ENCODE measurements around the gene CFAP119. TPM values are rescaled to one million over a fixed set of nuclear protein-coding genes. Genes with fewer than 3 reads are reported as not detected.

The CFAP119 gene
- total RNA-seq, 2 donors from 2014 or later: 8.6 to 12.7 TPM

GRCh38 chr16:30783280-30784109 lies 21.6 kb upstream of the CFAP119 start:
- TF ChIP-seq, protein P1, sequence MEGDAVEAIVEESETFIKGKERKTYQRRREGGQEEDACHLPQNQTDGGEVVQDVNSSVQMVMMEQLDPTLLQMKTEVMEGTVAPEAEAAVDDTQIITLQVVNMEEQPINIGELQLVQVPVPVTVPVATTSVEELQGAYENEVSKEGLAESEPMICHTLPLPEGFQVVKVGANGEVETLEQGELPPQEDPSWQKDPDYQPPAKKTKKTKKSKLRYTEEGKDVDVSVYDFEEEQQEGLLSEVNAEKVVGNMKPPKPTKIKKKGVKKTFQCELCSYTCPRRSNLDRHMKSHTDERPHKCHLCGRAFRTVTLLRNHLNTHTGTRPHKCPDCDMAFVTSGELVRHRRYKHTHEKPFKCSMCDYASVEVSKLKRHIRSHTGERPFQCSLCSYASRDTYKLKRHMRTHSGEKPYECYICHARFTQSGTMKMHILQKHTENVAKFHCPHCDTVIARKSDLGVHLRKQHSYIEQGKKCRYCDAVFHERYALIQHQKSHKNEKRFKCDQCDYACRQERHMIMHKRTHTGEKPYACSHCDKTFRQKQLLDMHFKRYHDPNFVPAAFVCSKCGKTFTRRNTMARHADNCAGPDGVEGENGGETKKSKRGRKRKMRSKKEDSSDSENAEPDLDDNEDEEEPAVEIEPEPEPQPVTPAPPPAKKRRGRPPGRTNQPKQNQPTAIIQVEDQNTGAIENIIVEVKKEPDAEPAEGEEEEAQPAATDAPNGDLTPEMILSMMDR (IDR thresholded peaks at IDR 0.05): no peak
- intact Hi-C loops (cut with DNase I): no loop called here
- no peak for DNase-seq

DNA sequence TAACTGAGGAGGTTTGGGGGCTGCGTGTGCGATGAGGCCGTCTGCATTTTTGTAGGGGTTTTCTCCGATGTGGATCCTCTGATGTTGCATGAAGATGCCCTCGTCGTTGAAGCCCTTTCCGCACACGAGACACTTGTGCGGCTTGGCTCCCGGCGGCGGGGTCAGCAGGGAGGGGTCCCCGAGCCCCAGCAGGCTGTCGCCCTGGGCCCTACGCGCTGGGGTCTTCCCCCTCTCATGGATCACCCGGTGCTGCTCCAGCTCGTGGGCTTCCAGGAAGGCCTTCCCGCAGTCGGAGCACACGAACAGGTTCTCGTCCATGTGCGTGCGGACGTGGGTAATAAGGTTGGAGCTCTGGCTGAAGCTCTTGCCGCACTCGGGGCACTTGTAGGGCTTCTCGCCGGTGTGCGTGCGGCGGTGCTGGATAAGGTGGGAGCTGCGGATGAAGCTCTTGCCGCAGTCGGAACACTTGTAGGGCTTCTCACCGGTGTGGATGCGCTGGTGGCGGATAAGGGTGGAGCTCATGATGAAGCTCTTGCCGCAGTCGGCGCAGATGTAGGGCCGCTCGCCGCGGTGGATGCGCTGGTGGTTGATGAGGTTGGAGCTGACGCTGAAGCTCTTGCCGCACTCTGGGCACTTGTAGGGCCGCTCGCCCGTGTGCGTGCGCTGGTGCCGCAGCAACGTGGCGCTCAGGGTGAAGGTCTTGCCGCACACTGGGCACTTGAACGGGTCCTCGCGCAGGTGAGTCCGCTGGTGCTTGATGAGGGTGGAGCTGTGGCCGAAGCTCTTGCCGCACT lies 20.8 kb upstream of the CFAP119 start:
- peaks cover 3% of the 10 kb centered on the region for H3K36me3 ChIP-seq
- no peak overlapping the region for H3K27ac ChIP-seq
- no peaks in the 10 kb centered on the region for H3K9me3 ChIP-seq
- no peaks in the 10 kb centered on the region for H3K27me3 ChIP-seq
- DNase-seq: no peak
- TF ChIP-seq, protein P1 (IDR thresholded peaks at IDR 0.05): no peak
- no peak overlapping the region for H3K4me3 ChIP-seq
- intact Hi-C loops (cut with DNase I): no loop called here
- H3K9ac ChIP-seq (ENCODE audit: low read depth in 2 of 2, low read length in 2 of 2): no peak overlapping the region
- peaks cover 3% of the 10 kb centered on the region for H3K4me1 ChIP-seq

More at GRCh38 chr16:30783280-30784109, 21.6 kb upstream of the CFAP119 start:
- Histone ChIP-seq H3K4me1 (peaks cover 8% of the 10 kb centered on the region), H3K36me3 (peaks cover 3% of the 10 kb centered on the region), H3K27ac (no peak overlapping the region), H3K9ac (ENCODE audit: low read depth in 2 of 2, low read length in 2 of 2) (no peak overlapping the region), H3K27me3 (no peaks in the 10 kb centered on the region), H3K4me3 (no peak overlapping the region), H3K9me3 (no peaks in the 10 kb centered on the region)

DNA sequence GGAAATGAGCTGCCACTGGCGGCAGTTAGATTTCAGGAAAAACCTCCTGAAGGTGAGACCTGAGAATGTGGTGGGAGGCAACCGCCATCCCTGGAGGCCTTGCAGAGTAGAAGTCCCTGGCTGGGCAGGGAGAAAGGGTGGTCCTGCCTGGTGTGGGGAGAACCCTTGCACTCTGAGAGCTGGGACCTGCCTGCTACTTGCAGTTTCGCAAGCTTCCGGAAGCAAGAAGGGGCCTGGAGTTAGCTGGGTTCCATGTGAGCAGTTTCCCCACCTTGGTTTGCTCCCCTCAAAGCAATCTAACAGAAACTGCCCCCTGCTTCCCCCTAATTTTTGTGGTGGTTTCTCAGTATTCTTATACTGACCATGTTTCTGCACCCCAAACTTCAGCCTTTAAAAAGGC lies 18.7 kb upstream of the CFAP119 start:
- Histone ChIP-seq H3K9ac (ENCODE audit: low read depth in 2 of 2, low read length in 2 of 2) (no peak overlapping the region), H3K4me1 (no peaks in the 10 kb centered on the region), H3K27ac (no peak overlapping the region), H3K9me3 (no peaks in the 10 kb centered on the region), H3K4me3 (no peak overlapping the region), H3K36me3 (peaks cover 3% of the 10 kb centered on the region), H3K27me3 (no peaks in the 10 kb centered on the region)
- intact Hi-C loops (cut with DNase I): no loop called here
- TF ChIP-seq, protein P1 (IDR thresholded peaks at IDR 0.05): no peak
- no peak for DNase-seq

DNA sequence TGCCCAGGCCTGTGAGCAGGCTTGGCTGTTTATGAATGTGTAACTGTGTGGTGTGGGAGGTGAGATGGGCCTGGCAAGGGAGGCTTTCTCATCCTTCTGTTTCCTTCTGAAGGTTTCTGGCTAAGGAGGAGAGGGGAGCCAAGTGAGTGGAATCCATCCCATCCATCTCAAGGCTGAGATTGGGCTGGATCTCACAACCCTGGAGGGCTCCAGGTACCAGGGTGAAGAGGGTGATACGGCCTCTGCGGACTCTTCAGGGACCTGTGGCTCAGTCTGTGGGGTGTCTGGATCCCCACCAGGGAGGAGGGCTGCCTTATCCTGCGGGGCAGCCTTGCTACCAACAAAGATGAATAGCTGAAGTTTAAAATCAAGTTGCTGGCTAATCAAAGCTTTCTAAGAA lies 18.2 kb upstream of the CFAP119 start:
- DNase-seq: no peak
- Histone ChIP-seq H3K9me3 (no peaks in the 10 kb centered on the region), H3K36me3 (peaks cover 3% of the 10 kb centered on the region), H3K9ac (ENCODE audit: low read depth in 2 of 2, low read length in 2 of 2) (no peak overlapping the region), H3K4me3 (no peak overlapping the region), H3K27ac (no peak overlapping the region), H3K4me1 (no peaks in the 10 kb centered on the region), H3K27me3 (no peaks in the 10 kb centered on the region)
- intact Hi-C loops (cut with DNase I): no loop called here
- TF ChIP-seq, protein P1 (IDR thresholded peaks at IDR 0.05): no peak

DNA sequence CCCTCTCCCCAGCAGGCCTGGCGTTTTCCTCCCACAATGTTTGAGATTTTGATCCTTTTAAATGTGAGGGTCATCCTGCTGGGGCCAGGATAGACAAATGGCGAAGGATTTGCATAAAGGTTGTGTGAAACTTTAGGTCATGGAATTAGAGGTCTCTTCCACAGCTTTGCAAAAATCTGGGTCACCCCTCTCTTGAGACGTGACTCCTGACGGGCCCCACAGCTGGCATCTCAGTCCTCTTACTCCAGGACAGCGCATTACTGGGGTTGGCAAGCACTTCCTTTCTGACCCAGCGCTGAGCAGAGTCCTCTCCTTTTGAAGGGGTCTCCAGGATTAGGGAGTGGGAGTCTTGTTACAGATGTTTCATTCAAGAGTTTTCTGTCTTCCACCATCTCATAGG lies 17.7 kb upstream of the CFAP119 start:
- intact Hi-C loops (cut with DNase I): no loop called here
- H3K27me3 ChIP-seq: no peaks in the 10 kb centered on the region

More for the DNA sequence above, 17.7 kb upstream of the CFAP119 start:
- Histone ChIP-seq H3K9ac (ENCODE audit: low read depth in 2 of 2, low read length in 2 of 2) (no peak overlapping the region), H3K27ac (no peak overlapping the region), H3K4me3 (no peak overlapping the region), H3K4me1 (no peaks in the 10 kb centered on the region), H3K36me3 (peaks cover 3% of the 10 kb centered on the region), H3K9me3 (no peaks in the 10 kb centered on the region)
- TF ChIP-seq, protein P1 (IDR thresholded peaks at IDR 0.05): no peak
- DNase-seq: no peak

All from colonic mucosa (tissue), 4 donors.